Hematopoietic multipotent progenitor cell treated with erythropoietin and hydrocortisone succinate and interleukin-3 and kit ligand, for 17 days (in vitro differentiated cells): Measurements from ENCODE around the gene PDHX.
"Not testable (repeated sequence)": the region's sequence is repeated elsewhere in the genome, so short reads cannot be mapped to it uniquely, and the experiment has no call there.

Experiments used
- DNase-seq: peaks from one replicate; pipeline ENCODE4 v3.0.0-alpha.2; 2015; ENCODE audit warnings: low spot score

Gene PDHX

DNA sequence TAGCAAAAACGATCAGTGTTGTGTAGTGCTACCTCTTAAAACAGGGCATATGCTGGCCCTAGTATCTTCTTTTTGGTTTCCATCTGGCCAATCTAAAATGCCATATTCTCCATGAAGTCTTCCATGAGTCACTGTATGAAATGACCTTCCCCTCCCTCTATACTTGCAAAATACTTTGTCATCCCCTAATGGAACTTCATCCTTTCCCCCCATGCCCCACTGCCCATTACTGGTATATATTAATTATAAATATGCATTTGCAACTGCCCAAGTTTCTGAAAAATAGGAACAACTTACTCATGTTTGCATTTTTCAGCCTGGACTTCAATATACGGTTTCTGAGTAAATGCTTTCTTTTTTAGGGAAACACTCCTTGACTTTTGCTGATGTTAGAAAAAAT lies 4.7 kb upstream of the PDHX start:
- no peak for DNase-seq

DNA sequence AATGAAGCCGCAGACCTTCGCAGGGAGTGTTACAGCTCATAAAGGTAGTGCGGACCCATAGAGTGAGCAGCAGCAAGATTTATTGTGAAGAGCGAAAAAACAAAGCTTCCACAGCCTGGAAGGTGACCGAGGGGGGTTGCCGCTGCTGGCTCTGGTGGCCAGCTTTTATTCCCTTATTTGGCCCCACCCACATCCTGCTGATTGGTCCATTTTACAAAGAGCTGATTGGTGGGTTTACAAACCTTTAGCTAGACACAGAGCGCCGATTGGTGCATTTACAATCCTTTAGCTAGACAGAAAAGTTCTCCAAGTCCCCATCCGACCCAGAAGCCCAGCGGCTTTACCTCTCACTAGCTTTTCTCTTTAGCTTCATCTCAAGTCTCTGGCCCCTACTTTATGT lies 2.9 kb upstream of the PDHX start:
- DNase-seq: not testable (repeated sequence)

DNA sequence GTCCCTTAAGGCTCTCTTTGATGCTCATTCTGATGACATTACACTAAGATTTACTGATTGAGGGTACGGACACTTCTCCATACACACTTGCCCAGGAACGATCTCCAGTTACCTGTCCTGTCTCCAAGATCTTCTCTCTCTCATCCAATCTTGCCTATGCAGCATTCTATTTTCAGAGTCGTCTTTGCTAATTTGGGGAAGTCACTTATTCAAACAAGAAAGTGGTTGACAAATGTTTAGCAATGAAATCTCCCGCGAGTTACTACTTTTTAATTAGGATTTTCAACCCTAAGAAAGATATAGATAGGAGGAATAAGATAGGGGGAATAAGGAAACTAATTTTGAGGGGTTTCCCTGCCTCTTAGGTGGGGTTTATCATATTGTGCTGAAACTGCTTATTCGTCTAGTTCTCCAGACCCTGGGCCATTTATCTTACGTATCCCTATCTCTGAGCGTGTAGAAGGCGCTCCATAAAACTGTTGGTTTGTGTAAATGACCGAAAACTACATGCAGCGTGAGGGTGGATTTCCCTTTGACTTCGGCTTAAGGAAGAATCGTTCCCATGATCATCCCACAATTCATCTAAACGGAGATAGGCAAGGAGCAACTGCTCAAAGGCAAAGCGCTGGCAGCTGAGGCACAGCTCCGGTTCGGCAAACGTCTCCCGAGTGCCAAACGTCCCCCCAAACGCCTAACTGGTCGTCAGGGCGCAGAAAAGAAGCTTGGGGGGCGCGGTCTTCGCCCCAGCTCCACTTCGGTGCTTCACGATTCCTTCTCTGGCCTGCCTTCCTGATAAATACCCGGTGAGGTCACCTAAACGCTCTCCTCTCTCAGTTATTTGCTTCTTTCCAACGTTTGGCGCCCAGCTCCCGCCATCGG lies 1.0 kb upstream of the PDHX start:
- DNase-seq: peak; percentile 26

DNA sequence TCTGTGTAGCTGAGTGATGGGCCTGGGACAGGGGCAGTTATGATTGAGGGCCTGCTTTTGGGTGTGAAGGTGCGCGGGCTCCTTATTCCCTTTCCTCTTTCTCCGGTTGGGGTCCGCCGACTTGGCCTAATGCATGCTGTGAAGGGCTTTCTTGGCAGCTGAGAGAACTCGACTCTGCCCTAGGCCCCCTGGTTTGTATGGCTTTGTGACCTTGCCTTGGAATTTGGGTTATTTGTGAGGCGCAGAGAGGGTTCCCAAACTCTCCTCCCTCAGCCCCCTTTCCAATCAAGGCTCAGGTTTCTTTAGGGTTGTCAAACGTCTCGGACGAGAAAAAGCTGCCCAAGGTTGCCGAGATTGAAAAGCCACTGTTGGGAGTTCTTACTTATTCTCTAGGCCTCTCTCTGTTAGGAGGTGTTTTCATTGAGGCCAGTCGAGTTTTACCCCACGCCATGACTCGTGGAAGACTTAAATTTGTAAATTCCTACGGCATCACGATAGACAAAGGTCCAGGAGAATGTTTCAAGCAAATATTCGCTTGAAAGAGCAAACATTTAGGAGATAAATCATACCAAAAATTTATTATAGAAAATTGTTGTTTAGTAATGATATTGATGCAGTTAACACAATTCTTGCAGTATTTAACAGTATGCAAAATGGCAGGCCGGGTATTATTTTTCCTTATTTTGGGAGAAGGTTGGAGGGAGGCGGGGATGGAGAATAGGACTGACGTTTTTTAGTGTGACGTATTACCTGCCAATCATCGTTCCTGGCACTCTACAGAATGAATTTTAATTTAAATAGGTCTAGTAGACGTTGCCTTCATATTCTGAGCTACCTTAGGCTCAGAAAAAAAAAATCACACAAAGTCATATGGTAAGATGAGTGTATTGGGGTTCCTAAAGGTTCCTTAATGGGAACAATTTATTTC lies 689 bp downstream of the PDHX start:
- DNase-seq: no peak

DNA sequence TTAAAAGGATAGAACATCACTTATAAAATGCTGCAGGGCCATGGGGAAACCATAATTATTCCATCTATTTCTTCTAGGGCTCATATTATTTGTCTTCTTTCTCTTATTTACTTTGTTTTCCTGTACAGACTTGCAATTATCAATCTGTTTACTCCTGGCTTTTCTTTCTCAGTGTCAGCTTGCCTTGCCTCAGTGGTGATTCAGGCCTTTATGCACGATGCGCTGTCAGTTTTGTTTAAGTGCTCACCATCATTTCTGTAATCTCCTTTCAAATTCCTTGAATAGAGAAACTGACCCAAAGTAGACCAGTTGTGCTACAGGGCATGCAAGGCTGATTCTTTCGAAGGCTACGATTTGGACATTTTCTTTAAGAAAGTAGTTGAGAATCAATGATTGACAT lies 4.7 kb downstream of the PDHX start:
- DNase-seq: no peak

DNA sequence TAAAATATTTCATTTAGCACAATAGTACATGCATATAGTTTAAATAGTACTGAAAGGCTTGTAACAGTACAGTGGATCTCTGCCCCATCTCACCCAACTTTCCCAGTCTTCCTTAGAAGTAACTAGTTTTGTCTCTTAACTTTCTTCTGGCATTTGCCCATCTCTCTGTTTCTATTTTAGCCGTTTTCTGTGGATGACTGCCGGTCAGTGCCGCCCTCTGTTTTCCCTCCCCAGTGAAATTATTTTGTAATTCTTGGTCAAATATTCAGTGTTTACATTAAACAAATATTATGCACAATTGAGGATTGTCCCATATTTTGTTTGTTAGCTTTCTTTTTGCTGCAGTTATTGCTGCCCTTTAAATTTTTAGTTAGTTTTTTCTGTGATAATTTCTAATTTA lies 8.3 kb downstream of the PDHX start:
- no peak for DNase-seq

DNA sequence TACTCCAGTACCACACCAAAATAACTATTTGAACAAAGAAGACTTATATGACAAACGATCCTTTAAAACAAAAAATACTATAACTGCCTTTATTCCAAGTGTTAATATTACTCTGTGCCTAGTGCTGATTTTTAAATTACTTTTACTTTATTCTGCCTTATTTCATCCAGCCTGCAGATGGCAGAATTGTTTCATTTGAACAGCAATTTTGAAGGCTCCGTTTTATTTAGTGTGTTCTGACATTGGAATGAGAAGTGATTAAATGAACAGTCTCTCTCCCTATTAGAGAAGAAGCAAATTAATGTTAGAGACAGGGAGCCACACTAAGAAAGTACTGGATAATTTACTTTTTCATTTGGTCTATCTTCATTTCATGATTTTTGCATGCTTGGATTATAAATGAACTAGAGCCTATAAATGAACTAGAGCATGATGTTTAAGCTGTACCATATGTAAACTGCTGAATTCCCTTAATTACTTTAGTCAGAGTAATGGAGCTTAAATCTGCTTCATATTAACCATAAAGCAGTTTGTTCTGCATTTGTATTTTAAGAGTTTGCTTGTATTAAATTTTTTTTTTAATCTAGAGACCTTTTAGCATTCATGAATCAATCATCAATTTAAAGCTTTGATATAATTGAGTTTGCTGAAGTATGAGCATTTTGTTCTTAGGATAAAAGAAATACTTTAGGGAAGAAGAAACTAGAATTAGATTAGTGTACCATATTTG lies 9.8 kb downstream of the PDHX start:
- DNase-seq: peak; percentile 66

DNA sequence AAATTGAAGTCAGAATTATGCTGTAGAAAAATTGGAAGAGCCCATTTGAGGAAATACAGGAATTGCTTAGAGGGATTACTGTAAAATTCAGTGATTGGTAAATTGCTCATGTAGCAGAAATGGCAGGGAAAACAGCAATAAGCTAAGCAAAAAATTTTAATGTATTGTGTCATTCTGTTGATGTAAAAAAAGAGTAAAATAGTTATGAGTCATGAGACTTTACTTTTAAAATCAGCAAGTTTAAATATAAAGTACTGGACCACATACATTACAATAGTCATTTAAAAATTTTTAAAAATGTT lies 10.4 kb downstream of the PDHX start:
- DNase-seq: no peak

DNA sequence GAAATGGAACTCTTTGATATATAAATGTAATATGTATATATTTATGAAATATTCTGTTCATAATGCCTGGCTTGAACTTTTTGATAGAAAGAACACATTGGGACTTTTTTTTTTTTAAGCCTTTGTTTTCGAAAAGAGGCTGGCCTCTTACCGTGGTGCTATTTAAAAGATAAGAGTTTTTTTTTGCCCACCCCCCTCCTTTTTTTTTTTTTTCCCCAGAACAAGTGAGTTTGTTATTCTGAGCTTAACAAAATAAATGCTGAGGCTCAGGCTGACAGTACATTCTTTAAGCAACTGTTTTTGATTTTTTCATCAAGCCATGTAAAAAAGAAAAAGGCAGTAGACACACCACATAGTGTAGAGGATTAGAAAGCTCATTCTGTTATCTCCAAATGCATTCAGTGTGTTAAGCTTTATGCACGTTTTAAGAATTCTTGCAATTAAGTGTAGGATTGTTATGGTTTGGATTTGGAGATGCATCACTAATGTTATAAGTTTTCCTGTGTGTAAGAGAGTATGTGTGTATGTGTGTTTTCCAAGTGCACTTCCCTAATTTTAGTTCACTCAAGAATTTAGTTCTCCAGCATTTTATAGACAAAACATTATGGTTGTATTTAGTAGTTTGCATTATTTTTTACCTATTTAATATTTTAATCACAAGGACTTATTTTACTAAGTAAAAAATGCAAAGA lies 12.0 kb downstream of the PDHX start:
- DNase-seq: no peak

DNA sequence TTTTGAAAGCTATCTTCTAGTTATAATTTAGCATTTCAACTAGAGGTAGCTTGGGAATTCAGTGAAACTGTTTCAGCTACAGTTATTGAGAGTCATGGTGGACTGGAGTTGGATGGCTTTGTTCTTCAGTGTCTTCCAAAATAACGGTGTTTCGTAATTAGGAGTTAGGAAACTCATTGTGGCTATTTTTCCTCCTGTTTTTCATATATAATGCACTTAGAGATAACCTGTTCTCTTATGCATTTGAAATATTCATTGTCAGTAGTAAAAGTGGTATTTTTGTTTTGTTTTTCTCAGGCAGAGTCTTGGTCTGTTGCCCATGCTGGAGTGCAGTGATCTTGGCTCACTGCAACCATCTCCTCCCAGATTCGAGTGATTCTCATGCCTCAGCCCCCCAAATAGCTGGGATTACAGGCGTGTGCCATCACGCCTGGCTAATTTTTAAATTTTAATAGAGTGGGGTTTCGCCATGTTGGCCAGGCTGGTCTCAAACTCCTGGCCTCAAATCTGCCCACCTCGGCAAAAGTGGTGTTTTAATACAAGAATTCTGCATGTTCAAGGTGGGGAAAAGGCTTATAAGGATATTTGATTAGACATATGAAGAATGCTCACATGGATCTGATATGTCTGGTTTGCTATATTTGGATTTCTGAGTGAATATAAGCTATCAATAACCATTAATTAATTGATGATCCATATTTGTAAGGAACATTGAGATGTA lies 12.7 kb downstream of the PDHX start:
- DNase-seq: no peak

DNA sequence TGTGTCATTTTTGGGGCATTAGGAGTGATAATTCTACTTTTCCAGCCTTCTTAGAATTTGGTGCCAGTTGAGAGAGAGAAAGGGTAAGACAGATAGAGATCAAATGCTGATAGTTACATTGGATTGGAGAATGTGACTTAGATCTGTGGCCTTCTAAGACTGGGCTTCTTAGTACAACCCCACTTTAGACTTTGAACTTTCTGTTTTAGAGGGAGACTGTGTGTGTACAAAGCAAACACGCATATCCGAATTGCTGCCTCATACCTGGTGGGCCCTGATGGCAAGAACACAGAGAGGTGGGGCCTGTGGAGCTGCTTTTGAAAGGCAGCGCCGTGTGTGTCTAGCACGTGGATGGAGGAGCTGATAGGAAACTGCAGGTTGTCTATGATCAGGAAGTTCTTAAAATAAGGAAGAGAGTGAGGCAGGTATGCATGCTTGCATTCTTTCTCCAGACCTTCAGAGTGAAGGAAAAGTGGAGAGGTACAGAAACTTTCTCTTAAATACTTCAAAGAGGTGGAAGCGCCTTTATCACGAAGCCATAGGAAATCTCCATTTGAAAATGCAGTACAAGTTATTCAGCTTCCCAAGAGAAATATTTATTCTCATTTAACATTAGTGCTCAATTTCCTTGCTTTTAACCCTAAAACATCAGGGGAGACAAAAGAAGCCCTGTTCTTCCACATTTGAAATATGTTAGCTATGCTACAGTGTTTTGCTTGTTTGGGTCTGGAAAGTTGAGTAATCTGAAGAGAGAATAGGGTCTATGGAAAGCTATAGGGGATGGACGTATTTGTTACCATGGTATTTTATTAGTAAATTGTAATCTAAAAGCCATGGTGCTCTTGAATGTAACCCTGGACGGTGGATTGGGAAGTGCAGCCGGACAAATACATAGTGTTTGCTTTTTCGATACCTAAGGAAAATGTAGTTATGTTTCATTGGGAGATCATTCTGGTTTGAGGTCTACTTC lies 13.7 kb downstream of the PDHX start:
- DNase-seq: no peak

DNA sequence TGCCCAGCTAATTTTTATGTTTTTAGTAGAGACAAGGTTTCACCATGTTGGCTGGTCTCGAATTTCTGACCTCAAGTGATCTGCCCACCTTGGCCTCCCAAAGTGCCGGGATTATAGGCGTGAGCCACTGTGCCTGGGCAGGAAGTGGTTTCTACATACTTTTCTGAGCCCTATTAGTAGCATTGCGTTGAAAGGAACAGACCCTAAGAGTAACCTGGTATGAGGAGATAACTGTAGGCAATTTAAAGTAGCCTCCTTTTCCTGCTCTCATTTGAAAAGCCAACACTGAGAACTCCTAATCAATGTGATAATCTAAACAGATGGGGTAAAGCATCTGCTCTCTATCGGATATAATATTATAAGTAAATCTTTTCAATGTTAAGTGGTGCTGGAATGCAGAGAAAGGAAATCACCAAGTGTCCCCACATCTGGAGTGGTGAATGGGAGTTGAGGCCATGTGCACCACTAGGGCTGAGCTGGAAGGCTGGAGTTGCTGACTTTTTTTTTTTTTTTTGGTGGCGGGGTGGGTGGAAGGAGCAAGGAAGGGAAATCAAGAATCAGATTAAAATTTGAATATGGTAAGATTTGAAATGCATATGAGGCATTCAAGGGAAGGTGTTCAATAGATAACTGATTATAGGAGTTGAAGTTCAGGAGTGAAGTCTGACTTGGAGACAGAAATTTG lies 20.7 kb downstream of the PDHX start:
- DNase-seq: no peak

DNA sequence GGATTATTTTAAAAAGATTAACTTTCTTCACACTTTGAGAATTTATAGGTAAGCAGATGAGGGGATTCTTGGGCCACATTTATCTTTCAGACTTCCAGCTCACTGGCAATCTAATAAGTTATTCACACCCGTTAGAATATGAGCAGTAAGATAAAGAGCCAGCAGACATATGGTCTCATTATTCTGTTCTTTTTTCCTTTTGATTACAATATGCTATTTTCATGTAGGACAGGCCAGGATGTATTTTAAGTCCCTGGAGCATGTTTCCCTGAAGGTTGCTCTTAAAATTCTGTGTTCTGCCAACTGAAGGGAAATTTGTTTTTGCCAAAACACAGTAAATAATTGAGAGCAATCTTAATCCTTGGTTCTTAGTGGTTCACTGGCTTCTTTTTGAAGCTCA lies 22.2 kb downstream of the PDHX start:
- DNase-seq: no peak

DNA sequence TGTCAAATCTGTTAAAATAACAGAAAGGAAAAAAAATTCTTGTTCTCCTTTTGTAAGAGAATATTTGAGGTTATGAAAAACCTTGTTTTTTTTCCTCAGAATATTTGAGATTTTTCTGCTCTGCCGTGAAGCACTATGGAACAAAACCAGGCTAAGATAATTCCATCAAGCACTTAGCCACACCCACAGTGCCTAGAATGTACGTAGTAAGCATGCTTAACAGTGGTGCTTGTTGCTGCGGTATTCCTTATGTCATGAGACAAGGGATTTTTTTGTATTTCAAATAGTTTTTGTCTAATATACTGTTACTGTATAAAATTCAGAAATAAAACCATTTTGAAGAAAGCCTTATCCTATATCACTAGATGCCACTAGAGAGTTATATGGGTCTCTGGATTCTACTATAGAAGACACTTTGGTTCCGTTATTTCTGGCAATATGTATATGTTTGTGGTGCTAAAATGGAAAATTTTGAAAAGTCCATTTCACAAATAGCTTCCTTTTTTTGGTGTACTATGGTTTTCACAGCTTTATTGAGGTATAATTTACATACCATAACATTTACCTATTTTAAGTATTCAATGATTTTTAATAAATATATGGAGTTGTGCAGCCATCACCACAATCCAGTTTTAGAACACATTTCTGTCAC lies 23.7 kb downstream of the PDHX start:
- no peak for DNase-seq

DNA sequence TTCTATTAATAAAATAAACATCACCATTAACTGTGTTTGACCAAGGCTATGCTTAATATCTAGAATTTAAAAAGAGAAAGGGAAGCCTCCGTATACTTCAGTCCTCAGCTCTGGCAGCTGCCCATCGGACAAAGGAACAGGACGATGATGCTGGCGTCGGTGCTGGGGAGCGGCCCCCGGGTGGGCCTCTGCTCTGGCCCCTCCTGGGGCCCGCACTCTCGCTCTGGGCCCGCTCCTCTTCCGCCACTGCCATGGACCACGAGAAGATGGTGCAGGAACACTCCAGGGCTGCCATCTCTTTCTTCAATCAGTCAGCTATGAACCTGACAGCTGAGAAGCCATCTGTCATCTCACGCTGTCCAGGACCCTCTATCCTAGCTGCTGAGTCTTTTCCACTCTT lies 25.3 kb downstream of the PDHX start:
- no peak for DNase-seq

DNA sequence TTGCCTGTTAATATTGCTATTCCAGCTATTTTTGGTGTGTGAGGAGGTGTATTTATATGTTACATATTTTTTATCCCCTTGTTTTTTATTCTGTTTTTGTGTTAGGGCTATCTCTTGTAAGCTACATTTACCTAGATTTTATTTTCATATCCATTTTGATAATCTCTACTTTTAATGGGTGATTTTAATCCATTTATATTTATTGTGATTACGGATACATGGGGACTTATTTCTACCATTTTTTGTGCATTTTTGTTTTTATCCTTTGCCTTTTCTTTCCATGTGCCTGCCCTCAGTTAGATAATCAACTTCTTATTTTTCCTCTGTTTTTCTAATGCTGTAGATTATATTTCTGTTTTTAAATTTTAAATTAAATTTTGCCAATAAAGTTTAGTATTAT lies 28.3 kb downstream of the PDHX start:
- DNase-seq: no peak

DNA sequence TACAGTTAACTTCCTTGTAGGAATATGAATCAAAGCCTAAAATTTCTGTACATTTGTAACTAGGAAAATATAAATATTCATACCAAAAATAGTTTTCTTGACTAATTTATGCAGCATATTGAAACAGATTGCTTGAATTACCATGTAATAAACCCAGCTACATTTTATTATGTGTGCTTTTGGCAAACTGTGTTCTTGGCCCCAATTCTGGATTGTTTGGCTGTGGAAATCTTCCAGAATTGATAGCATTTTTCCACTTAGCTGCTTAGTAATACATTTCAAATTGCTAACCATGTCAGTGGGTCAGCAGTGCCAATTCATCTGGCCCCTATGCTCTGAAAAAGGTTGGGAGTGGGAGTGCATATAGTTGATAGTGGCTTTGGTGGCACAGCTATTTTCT lies 32.3 kb downstream of the PDHX start:
- DNase-seq: no peak

DNA sequence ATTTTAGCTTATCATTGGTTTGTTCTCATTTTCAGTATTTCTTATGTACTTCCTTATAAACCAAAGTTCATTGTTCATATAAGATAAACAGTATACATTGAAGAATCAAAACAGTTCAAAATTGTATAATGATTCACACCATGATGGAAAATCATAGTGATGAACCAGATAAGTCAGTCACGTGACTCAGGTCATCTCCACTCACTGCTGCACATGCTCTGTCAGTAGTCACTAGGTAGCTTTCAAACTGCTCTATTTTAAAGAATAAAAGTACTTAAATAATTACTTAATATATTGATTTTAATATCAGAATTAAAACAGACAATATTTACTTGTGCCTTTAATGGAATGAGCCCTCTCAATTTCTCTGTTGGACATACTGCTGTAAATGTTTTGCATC lies 37.5 kb downstream of the PDHX start:
- no peak for DNase-seq

DNA sequence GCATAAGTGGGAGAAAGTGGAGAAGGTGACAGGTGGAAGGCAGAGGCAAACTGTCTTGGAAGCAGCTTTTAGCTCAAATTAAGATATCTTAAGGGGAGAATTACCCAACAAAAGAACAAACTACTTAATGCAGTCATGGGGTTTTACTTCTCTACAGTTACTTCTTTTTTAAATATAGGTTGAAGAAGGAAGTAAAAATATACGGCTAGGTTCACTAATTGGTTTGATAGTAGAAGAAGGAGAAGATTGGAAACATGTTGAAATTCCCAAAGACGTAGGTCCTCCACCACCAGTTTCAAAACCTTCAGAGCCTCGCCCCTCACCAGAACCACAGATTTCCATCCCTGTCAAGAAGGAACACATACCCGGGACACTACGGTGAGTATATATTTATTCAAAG lies 40.8 kb downstream of the PDHX start:
- DNase-seq: no peak
